ENCODE data around the gene TMEM225B.

The TMEM225B gene

DNA sequence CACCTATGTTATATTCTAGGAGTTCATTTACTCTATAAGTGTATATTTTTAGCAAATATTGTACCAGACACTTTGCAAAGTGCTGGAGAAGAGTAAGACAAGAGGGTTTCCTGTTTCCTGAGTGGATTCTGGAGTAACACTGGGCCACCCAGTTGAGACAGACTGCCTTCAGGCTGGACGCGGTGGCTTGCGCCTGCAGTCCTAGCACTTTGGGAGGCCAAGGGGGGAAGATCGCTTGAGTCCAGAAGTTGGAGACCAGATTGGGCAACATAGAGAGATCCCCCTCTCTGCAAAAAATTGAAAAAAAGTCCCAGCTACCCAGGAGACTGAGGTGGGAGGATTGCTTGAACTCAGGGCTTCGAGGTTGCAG, 17.9 kb downstream of the TMEM225B start:
- no peaks in the 10 kb centered on the region for H3K9me3 ChIP-seq (ENCODE audit: control insufficient read depth in 1 of 2, low read length in 2 of 2)
- H3K36me3 ChIP-seq (ENCODE audit: control insufficient read depth in 1 of 2, insufficient read depth in 2 of 2, low read length in 2 of 2) = peaks cover 24 to 27% of the 10 kb centered on the region in 2 donors
- H3K4me1 ChIP-seq (ENCODE audit: control insufficient read depth in 1 of 2, insufficient read depth in 2 of 2, low read length in 2 of 2) = peaks cover 0 to 16% of the 10 kb centered on the region in 2 donors
- peak overlapping the region; percentile 94 to 99 for H3K4me3 ChIP-seq (ENCODE audit: low read depth in 1 of 2, low read length in 2 of 2)
- no peak overlapping the region for H3K27ac ChIP-seq (ENCODE audit: low read length)
- H3K27me3 ChIP-seq (ENCODE audit: low read depth, low read length) = no peaks in the 10 kb centered on the region

DNA sequence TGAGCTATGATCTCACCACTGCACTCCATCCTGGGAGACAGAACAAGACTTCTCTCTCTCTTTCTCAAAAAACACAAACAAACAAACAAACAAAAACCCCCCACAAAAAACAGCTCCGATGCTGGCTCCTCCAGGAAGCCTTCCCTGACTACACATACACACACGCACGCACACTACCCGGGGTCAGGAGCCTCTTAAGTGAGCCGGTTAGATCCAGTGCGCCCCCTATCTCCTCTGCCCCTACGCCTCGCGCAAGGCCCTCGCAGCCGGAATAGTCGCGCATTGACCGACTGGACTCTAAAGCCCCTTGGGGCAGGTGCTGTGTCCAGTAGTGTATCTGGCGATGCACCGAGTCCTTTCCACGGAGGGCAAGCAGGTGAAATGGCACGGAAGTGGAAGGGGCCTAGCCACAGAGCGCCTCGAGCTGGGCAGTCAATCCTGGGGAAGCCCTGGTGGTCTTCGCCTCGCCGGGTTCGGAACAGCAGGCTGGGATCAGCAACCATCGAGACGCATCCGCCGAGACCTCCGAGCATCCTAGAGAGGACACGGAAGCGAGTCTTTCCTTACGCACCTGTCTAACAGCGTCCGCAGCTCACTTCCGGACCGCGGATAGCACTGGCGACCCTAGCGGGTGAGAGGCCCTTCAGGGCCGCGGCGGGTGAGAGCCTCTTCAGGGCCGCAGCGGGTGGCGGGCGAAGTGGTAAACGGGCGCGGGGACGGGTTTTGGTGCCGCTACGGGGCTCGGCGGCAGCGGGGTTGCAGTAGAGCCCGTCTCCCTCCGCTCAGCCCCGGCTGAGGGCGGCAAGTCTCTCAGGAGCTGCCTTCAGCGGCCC, 18.5 kb downstream of the TMEM225B start, which contains the start of gene ZSCAN25:
TSS of gene ZSCAN25 (plus strand) at position 588 of the 833 bp plus-strand sequence. CDS start 2,661 bp downstream, outside the sequence.
- Histone ChIP-seq H3K9me3 (ENCODE audit: control insufficient read depth in 1 of 2, low read length in 2 of 2) (no peaks in the 10 kb centered on the region), H3K36me3 (ENCODE audit: control insufficient read depth in 1 of 2, insufficient read depth in 2 of 2, low read length in 2 of 2) (peaks cover 30 to 33% of the 10 kb centered on the region in 2 donors), H3K27me3 (ENCODE audit: low read depth, low read length) (no peaks in the 10 kb centered on the region), H3K4me3 (ENCODE audit: low read depth in 1 of 2, low read length in 2 of 2) (peak within 1 kb of the TSS; percentile 94 to 99), H3K27ac (ENCODE audit: low read length) (peak within 1 kb of the TSS; percentile 82), H3K4me1 (ENCODE audit: control insufficient read depth in 1 of 2, insufficient read depth in 2 of 2, low read length in 2 of 2) (peaks cover 0 to 16% of the 10 kb centered on the region in 2 donors)

DNA sequence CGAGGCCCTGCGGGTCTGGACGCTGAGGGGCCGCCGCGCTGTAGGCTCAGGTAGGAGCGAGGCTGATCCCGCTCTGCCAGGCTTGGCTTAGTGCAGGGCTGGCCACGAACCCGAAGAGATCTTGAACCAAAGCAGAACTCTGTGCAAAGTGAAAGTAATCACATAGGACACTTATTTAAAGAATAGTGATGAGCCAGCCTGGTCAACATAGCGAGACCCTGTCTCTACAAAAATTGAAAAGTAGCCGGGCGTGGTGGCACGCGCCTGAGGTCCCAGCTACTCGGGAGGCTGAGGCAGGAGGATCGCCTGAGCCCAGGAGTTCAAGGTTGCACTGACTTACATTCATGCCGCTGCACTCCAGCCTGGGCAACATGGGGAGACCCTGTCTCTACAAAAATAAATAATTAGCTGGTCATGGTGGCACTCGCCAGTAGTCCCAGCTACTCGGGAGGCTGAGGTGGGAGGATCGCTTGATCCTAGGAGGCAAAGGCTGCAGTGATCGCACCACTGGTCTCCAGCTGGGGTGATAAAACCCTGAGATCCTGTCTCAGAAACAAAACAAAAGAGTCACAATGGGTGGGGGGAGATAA, 19.2 kb downstream of the TMEM225B start:
- Histone ChIP-seq H3K4me1 (ENCODE audit: control insufficient read depth in 1 of 2, insufficient read depth in 2 of 2, low read length in 2 of 2) (peaks cover 0 to 16% of the 10 kb centered on the region in 2 donors), H3K9me3 (ENCODE audit: control insufficient read depth in 1 of 2, low read length in 2 of 2) (no peaks in the 10 kb centered on the region), H3K27me3 (ENCODE audit: low read depth, low read length) (no peaks in the 10 kb centered on the region), H3K27ac (ENCODE audit: low read length) (peak overlapping the region; percentile 82), H3K36me3 (ENCODE audit: control insufficient read depth in 1 of 2, insufficient read depth in 2 of 2, low read length in 2 of 2) (peaks cover 34 to 40% of the 10 kb centered on the region in 2 donors), H3K4me3 (ENCODE audit: low read depth in 1 of 2, low read length in 2 of 2) (peak overlapping the region; percentile 94 to 99)

DNA sequence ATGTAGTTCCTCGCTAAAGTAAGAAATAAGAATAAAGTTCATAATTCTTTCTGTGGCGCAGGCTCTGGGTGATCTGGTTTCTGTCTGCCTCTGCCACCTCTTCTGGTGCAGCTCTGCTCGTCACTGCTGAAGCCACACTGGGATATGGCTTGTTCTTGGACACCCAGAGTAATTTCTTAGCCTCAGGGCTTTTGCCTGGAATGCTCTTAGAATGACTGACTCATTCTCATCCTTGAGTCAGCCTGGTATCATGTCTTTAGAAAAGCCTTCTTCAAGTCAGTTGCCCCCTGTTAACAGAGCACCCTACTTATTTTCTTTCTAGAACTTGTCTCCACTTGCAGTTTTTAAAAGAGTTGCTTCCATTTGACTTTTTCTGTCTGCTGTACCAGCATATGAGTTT, 20.7 kb downstream of the TMEM225B start:
- Histone ChIP-seq H3K27ac (ENCODE audit: low read length) (no peak overlapping the region), H3K27me3 (ENCODE audit: low read depth, low read length) (no peaks in the 10 kb centered on the region), H3K4me1 (ENCODE audit: control insufficient read depth in 1 of 2, insufficient read depth in 2 of 2, low read length in 2 of 2) (peaks cover 0 to 16% of the 10 kb centered on the region in 2 donors), H3K9me3 (ENCODE audit: control insufficient read depth in 1 of 2, low read length in 2 of 2) (no peaks in the 10 kb centered on the region), H3K36me3 (ENCODE audit: control insufficient read depth in 1 of 2, insufficient read depth in 2 of 2, low read length in 2 of 2) (peaks cover 47 to 55% of the 10 kb centered on the region in 2 donors), H3K4me3 (ENCODE audit: low read depth in 1 of 2, low read length in 2 of 2) (no peak overlapping the region)

DNA sequence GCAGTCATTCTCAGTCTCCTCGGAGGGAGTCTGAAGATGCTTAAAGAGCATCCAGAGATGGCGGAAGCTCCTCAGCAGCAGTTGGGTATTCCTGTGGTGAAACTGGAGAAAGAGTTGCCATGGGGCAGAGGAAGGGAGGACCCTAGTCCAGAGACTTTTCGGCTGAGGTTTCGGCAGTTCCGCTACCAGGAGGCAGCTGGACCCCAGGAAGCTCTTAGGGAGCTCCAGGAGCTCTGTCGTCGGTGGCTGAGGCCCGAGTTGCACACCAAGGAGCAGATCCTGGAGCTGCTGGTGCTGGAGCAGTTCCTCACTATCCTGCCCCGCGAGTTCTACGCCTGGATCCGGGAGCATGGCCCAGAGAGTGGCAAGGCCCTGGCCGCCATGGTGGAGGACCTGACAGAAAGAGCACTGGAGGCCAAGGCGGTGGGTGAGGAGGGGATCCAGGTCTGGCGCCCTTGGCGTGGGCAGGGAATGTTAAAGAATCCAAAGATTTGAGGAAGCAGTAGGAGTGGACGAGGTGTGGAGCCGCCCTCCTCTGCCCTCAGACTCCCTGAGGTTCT, 21.6 kb downstream of the TMEM225B start:
- Histone ChIP-seq H3K4me3 (ENCODE audit: low read depth in 1 of 2, low read length in 2 of 2) (no peak overlapping the region), H3K27ac (ENCODE audit: low read length) (no peak overlapping the region), H3K27me3 (ENCODE audit: low read depth, low read length) (no peaks in the 10 kb centered on the region), H3K4me1 (ENCODE audit: control insufficient read depth in 1 of 2, insufficient read depth in 2 of 2, low read length in 2 of 2) (peaks cover 0 to 16% of the 10 kb centered on the region in 2 donors), H3K36me3 (ENCODE audit: control insufficient read depth in 1 of 2, insufficient read depth in 2 of 2, low read length in 2 of 2) (peaks cover 53 to 64% of the 10 kb centered on the region in 2 donors), H3K9me3 (ENCODE audit: control insufficient read depth in 1 of 2, low read length in 2 of 2) (no peaks in the 10 kb centered on the region)

DNA sequence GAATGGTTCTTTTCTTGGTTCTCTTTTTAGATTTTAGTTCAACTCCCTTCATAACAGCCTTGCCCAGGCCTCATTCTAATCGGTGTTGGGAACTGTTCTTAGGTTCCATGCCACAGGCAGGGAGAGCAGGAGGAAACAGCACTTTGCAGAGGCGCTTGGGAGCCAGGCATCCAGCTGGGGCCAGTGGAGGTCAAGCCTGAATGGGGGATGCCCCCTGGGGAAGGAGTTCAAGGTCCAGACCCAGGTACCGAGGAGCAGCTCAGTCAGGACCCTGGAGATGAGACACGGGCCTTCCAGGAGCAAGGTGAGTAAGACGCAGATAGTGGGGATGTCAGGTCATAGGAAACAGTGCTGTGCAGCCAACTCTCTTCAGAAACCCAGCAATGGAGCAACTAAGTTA, 23.2 kb downstream of the TMEM225B start:
- Histone ChIP-seq H3K9me3 (ENCODE audit: control insufficient read depth in 1 of 2, low read length in 2 of 2) (no peaks in the 10 kb centered on the region), H3K27me3 (ENCODE audit: low read depth, low read length) (no peaks in the 10 kb centered on the region), H3K27ac (ENCODE audit: low read length) (no peak overlapping the region), H3K4me3 (ENCODE audit: low read depth in 1 of 2, low read length in 2 of 2) (no peak overlapping the region), H3K4me1 (ENCODE audit: control insufficient read depth in 1 of 2, insufficient read depth in 2 of 2, low read length in 2 of 2) (peaks cover 0 to 16% of the 10 kb centered on the region in 2 donors), H3K36me3 (ENCODE audit: control insufficient read depth in 1 of 2, insufficient read depth in 2 of 2, low read length in 2 of 2) (peaks cover 67 to 80% of the 10 kb centered on the region in 2 donors)

DNA sequence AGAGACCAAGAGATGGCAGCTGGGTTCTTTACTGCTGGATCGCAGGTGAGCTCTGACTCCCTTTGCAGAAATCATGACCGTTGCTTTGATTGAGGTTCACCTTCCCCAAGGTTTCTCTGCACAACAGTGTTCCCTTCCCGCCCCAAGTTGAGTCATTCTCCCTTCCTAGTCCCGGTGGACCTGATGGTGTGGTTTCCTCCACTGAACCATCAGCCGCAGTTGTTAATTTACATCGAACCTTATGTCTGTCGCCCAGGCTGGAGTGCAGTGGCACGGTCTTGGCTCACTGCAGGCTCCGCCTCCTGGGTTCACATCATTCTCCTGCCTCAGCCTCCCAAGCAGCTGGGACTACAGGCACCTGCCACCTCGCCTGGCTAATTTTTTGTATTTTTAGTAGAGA, 24.5 kb downstream of the TMEM225B start:
- Histone ChIP-seq H3K27me3 (ENCODE audit: low read depth, low read length) (no peaks in the 10 kb centered on the region), H3K9me3 (ENCODE audit: control insufficient read depth in 1 of 2, low read length in 2 of 2) (no peaks in the 10 kb centered on the region), H3K4me1 (ENCODE audit: control insufficient read depth in 1 of 2, insufficient read depth in 2 of 2, low read length in 2 of 2) (peaks cover 0 to 11% of the 10 kb centered on the region in 2 donors), H3K27ac (ENCODE audit: low read length) (no peak overlapping the region), H3K36me3 (ENCODE audit: control insufficient read depth in 1 of 2, insufficient read depth in 2 of 2, low read length in 2 of 2) (peaks cover 79 to 92% of the 10 kb centered on the region in 2 donors), H3K4me3 (ENCODE audit: low read depth in 1 of 2, low read length in 2 of 2) (no peak overlapping the region)

DNA sequence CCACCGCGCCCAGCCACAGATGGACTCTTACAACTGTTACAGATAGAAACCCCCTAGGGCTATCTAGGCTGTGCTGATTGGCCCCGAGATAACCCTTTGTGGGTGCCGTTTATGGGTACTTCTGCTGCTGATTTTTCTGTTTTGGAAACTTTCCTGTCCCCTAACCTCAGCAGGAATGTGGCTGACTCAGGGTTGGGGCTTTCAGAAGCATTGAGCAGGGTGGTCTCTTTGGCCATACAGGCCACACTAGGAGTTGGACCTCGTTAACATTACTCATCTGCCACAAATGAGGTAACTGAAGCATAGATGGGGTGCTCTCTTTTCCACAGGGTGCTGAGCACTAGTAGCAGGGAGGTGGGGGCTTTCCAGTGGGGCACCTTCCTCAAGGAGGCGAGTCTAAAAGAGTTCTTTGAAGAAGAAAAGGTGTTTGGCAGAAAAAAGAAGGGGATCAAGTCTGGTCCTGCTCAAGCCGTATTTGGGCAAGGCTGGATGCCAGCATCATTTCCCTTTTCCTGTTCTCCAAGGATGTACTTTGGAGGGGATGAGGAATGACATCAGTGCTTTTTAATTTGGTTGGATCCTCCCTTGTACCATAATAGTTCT, 25.1 kb downstream of the TMEM225B start:
- peaks cover 0 to 5% of the 10 kb centered on the region in 2 donors for H3K4me1 ChIP-seq (ENCODE audit: control insufficient read depth in 1 of 2, insufficient read depth in 2 of 2, low read length in 2 of 2)
- no peaks in the 10 kb centered on the region for H3K27me3 ChIP-seq (ENCODE audit: low read depth, low read length)
- no peaks in the 10 kb centered on the region for H3K9me3 ChIP-seq (ENCODE audit: control insufficient read depth in 1 of 2, low read length in 2 of 2)
- no peak overlapping the region for H3K27ac ChIP-seq (ENCODE audit: low read length)
- H3K4me3 ChIP-seq (ENCODE audit: low read depth in 1 of 2, low read length in 2 of 2) = no peak overlapping the region
- peaks cover 80 to 98% of the 10 kb centered on the region in 2 donors for H3K36me3 ChIP-seq (ENCODE audit: control insufficient read depth in 1 of 2, insufficient read depth in 2 of 2, low read length in 2 of 2)

DNA sequence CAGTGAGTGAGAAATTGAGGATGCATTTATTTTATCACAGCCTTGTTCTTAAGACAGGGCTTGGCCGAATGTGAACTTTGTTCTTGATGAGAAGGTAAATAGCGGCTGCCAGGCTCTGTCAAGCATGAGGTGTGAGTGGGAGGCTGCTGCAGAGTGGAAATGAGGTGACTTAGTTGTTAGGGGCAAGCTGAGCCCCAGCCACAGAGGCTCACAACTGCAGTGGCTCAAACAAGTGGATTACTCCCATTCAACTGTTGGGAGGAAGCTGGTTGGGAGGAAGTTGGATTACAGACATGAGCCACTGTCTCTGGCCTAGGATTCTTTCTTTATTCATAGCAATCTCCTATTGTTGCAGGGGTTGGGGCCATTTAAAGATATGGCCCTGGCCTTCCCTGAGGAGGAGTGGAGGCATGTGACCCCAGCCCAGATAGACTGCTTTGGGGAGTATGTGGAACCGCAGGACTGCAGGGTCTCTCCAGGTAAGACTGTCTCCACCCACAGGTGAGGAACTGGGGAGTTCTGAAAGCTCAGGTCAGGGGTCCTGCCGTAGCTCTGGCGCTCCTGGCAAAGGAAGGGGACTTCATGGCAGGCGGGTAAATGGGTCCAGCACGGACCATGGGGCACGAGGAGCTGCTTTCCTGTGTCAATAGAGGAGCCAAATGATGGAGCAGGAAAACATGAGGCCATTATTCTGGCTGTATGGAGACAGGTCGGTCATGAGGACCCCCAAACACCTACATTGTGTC, 25.8 kb downstream of the TMEM225B start:
- Histone ChIP-seq H3K4me3 (ENCODE audit: low read depth in 1 of 2, low read length in 2 of 2) (no peak overlapping the region), H3K36me3 (ENCODE audit: control insufficient read depth in 1 of 2, insufficient read depth in 2 of 2, low read length in 2 of 2) (peaks cover 81 to 98% of the 10 kb centered on the region in 2 donors), H3K9me3 (ENCODE audit: control insufficient read depth in 1 of 2, low read length in 2 of 2) (no peaks in the 10 kb centered on the region)

DNA sequence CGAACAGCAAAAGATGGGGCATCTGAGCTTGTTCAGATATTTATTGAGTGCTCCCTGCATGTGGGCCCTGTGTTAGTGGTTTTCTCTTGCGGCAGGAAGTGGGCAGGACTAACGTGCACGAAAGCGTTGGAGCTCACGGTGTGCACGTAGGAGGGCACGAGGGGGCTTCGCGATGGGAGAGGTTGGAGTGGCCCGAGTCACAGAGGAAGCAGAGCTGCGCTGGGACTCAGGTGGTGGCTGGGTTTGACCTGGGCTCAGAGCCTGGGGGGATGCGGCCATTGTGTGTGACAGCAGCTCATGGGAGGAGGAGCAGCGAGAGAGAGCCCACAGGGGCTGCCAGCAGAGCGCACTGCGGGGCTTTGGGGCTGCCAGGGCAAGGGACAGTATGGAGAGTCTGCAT, 26.4 kb downstream of the TMEM225B start:
- Histone ChIP-seq H3K27me3 (ENCODE audit: low read depth, low read length) (no peaks in the 10 kb centered on the region), H3K4me3 (ENCODE audit: low read depth in 1 of 2, low read length in 2 of 2) (no peak overlapping the region), H3K4me1 (ENCODE audit: control insufficient read depth in 1 of 2, insufficient read depth in 2 of 2, low read length in 2 of 2) (no peaks in the 10 kb centered on the region), H3K27ac (ENCODE audit: low read length) (no peak overlapping the region), H3K36me3 (ENCODE audit: control insufficient read depth in 1 of 2, insufficient read depth in 2 of 2, low read length in 2 of 2) (peaks cover 75 to 98% of the 10 kb centered on the region in 2 donors), H3K9me3 (ENCODE audit: control insufficient read depth in 1 of 2, low read length in 2 of 2) (no peaks in the 10 kb centered on the region)

More for the DNA sequence above, 25.8 kb downstream of the TMEM225B start:
- no peaks in the 10 kb centered on the region for H3K4me1 ChIP-seq (ENCODE audit: control insufficient read depth in 1 of 2, insufficient read depth in 2 of 2, low read length in 2 of 2)
- H3K27ac ChIP-seq (ENCODE audit: low read length) = no peak overlapping the region
- no peaks in the 10 kb centered on the region for H3K27me3 ChIP-seq (ENCODE audit: low read depth, low read length)

Measured in muscle layer of duodenum (tissue), 2 donors.